ENCODE measurements around the gene SOS1.
"Not testable (repeated sequence)": the region's sequence is repeated elsewhere in the genome, so short reads cannot be mapped to it uniquely, and the experiment has no call there.

The SOS1 gene

GRCh38 chr2:39138187-39138836 is 17.5 kb upstream of the SOS1 start:
- DNase-seq: not testable (repeated sequence)

DNA sequence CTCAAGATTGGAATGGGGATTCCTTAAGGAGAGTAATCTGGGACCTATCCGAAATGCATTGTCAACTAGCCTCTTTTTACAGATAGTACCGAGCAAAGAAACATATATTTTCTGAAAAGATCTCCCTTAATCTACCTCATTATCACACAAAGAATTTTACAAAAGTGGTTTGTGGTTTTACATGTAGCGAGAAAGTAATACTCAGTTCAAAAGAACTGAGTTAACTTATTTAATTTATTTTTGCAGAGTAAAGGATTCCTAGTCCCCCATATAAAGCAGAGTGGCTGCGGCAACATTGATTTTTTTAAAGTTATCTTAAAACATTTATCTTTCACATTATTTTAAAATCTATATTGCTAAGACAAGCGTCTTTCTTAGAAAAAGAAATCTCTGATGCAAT is 15.9 kb upstream of the SOS1 start:
- no peak for DNase-seq

GRCh38 chr2:39135690-39136259 is 14.9 kb upstream of the SOS1 start:
- no peak for DNase-seq

- no peak for DNase-seq
These were observed 12.5 kb upstream of the SOS1 start for GRCh38 chr2:39133215-39133851.

GRCh38 chr2:39128919-39129391 is 8.1 kb upstream of the SOS1 start:
- no peak for DNase-seq

DNA sequence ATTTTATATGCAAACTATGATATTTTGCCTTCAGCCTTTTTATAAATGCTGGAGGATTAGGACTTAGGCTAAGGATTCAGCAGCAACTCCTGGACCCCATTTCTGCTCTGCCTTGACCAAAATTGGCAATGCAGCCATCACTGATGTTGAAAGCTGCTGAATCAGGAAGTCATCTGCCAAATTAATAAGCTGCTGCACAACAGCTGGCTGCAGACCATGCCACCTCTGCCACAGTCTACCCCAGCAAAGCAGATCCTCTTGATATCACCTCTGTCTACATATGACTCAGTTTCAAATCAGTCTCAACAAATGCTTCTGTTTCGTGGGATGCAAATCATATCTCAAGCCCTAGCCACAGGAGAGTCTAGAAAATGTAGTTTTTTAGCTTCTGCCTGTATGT is 7.1 kb upstream of the SOS1 start:
- DNase-seq: peak; percentile 67

GRCh38 chr2:39124746-39125057 is 3.9 kb upstream of the SOS1 start:
- DNase-seq: no peak

- peak; percentile 97 for DNase-seq
These were observed 3.3 kb upstream of the SOS1 start for GRCh38 chr2:39124000-39124745.

GRCh38 chr2:39123436-39123999 is 2.7 kb upstream of the SOS1 start:
- DNase-seq: no peak

DNA sequence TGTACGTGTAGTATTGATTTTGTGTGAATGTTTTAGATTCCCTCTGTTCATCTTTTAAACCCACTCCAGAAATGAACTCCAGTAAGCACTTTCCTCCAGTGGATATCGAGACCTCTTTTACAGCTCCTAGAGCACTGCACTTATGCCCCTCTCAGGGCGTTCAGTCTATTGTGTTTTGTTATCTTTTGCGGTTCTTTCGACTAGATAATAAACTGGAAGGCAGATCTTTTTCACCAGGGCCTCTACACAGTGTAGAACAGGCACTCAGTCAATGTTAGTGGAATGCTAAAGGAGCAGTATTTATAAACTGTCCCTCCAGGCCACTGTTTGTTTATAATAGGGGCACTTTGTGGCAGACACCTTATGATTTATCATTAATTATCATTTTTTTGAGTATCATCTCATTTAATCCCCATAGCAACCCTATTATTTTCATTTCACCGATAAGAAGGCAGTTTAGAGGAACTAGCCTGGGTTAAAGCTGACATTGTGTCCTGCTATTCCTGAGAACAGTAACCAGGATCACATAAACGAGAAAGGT is 742 bp upstream of the SOS1 start:
- no peak for DNase-seq

DNA sequence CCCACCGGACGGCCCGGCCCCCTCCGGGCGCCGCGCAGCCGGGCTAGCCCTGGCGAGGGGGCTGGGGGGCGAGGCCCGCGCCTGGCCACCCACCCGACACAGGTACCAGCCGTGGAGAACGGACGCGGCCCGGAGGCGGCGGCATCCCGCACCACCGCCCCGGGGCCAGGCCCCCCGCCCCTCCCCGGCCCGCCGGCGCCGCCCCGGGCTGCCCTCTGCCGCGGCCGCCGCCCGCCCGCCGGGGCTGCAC is 405 bp downstream of the SOS1 start:
- DNase-seq: no peak

DNA sequence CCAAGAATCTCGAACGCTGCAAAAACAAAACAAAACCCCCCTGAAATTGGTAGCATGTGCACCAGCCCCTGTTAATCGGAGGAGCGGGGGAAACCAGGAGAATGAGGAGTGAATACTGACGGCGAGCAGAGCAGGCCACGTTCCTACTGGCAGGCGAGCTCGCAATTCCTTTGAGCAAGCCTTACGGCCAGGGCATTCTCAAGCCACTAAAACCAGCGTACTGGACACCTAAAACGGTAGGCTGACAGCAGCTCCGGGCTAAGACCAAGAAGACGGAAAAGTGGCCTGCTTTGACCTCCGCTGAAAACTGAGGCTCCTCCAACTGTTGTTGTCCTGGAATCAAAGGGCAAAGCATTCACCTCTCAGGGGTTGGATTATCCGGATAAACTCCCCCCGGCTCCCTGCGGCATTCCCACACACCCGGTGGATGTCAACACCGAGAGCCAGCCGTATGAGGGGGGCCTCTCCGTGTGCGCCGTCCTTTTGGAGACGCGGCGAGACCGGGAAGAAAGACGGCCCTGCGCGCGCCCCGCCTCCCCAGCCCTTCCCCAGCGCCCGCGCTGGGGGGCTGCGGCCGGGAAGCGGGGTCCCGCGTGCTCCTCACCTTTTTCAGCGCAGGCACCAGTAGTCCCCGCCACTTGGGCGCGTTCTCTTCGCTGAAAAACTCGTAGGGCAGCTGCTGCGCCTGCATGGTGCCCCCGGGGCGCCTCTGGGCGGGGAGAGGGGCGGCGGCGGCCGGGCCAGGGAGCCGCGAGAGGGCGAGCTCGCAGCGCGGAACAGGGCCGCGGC is 925 bp downstream of the SOS1 start:
- DNase-seq: peak; percentile 79

DNA sequence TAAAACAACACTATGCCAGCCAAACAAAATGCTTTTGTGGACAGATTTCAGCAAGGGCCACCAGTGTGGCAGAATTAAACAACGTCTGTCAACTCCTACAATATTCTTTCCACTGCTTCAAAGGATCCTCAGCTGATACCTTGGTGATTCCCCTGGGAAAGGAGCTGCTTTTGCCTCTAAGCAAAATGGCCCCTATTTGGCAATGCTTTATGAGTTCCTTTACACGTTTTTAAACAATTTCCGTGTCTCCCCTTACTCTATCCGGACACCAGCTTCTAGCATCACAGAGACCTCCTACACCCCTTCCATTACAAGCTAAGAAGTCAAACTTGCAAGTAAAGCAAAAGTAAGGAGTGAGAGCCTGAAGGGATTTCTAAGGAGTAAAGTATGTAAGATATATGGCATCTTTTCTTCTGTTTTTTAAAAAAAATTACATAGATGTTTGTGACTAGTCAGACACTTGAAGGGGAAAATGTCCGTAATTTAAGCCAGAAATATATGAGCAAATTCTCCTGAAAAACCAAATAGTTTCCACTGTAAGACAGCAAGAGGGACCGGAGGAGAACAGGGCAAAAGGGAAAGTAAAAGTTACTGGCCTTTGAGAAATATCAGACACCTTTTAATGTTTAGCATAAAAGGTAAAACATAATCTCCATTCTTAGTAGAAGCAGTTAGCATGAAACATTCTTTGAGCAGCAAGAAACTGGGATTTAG is 1.9 kb downstream of the SOS1 start:
- DNase-seq: no peak

DNA sequence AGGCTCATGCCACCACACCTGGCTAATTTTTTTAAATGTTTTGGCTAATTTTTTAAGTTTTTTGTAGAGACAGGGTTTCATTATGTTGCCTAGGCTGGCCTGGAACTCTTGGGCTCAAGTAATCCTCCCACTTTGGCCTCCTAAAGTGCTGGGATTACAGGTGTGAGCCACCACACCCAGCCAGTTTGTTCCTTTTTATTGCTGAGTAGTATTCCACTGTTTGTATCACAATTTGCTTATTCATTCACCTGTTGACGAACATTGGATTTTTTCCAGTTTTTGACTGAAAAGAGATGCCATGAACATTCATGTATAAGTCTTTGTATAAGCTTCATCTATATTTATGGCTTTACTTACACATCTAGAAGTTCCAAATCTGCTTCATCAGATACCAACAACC is 5.3 kb downstream of the SOS1 start:
- DNase-seq: no peak

- DNase-seq: no peak
These were observed 6.1 kb downstream of the SOS1 start for GRCh38 chr2:39114771-39115170.

GRCh38 chr2:39109537-39109936 is 11.3 kb downstream of the SOS1 start:
- DNase-seq: no peak

DNA sequence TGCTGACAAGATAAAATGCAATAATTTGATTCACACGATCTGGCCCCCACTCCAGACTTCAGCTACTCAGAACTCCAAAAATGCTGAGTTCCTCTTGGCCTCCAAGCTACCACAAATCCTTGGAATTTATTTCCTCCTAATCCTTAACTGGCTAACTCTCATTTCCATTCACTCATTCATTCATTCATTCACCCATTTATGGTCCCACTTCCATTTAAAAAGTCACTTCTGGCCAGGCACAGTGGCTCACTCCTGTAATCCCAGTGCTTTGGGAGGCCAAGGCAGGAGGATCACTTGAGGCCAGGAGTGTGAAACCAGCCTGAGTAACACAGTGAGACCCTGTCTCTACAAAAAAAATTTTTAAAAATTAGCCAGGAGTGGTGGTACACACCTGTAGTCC is 12.5 kb downstream of the SOS1 start:
- no peak for DNase-seq

DNA sequence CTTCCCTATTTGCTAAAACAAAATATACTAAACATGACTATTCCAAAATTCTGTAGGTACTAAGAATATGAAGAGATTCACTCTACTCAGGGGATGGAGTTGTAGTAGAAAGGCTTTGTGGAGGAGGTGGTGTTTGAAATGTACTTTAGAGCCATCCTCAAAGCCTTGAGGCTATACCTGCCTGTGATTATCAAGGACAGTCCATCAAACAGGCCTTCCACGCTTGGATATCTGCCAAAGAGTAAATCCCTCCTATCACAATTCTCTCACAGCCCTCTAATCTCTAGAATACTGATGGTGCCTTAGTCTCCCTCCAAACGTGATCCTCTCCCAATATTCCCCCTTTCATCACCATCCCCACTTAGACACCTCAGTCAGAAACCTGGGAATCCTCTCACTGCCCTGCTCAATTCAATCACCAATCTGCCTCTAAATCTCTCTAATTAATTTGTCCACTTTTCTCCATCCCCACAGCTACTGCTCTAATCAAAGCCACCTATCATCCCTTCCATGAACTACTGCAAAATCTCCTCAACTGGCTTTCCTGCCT is 13.1 kb downstream of the SOS1 start:
- no peak for DNase-seq

DNA sequence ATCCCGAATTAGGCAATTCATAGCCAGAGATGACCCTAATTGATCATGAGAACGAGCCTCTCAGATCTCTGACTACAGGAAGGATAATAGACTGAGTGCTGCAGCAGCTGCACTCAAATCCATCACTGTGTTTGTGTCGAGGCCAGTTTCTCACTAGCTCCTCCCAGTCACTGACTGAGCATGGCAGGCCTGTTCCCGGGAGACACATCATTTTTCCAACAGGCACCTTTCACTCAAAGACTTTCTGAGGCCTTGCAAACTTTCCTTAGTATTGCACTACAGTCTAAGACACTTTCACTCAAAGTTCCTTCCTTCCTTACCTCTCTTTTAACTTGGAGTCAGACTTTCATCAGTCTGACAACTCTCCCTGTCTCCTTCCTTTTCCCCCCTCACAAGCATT is 13.7 kb downstream of the SOS1 start:
- DNase-seq: no peak

DNA sequence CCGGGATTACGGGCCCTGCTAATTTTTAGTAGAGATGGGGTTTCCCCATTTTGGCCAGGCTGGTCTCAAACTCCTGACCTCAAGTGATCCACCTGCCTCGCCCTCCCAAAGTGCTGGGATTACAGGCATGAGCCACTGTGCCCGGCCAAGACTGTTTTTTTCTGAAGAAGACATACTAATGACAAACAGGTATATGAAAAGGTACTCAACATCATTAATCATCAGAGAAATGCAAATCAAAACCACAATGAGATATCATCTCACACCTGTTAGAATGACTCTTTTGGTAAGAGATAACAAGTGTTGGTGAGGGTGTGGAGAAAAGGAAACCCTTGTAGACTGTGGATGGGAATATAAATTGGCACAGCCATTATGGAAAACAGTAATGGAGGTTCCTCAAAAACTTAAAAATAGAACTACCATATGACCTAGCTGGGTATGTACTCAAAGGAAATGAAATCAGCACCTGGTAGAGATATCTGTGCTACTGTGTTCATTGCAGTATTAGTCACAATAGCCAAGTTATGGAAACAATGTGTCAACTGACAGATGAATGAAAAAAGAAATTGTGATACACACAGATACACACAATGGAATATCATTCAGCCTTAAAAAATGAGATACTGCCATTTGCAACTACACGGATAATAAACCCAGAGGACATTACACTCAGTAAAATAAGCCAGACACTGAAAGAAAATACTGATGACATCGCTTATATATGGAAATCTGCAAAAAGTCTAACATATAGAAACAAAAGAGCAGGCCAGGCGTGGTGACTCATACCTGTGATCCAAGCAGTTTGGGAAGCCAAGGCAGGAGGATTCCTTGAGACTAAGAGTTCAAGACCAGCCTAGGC is 20.8 kb downstream of the SOS1 start:
- DNase-seq: no peak

Measured in activated CD8-positive, alpha-beta memory T cell treated with anti-CD3 and anti-CD28 coated beads, Interleukin-2, amount 50 U/mL, for 48 hours (primary cell).